Measurements from ENCODE around the gene RGS3. TPM values are rescaled to one million over a fixed set of nuclear protein-coding genes. Genes with fewer than 3 reads are reported as not detected.

The RGS3 gene
- total RNA-seq, result 100 to 1,000 TPM in 1 of 7 donors, 10 to 100 TPM in 6; 63.2 to 122 (median 84.4) TPM
- 10 to 100 TPM; 17.5 to 48.3 (median 26.5) TPM for polyA plus RNA-seq
- long read RNA-seq, donor 1, full-length matches to known transcripts, result 21 of 31 reads
- long read RNA-seq, donor 1, partial matches to known transcripts, result 10 of 31 reads
- long read RNA-seq, donor 1, other reads (novel, unspliced or antisense), result 0 of 31 reads
- long read RNA-seq, donor 2, full-length matches to known transcripts, result 17 of 17 reads
- long read RNA-seq, donor 2, partial matches to known transcripts, result 0 of 17 reads
- long read RNA-seq, donor 2, other reads (novel, unspliced or antisense), result 0 of 17 reads

- H3K27me3 ChIP-seq (replicated peaks in 1 of 7), result no peaks in the 10 kb centered on the region
- no peak within 1 kb of the TSS for H3K27ac ChIP-seq
- no peak within 1 kb of the TSS for H3K4me3 ChIP-seq
- H3K4me1 ChIP-seq, result no peaks in the 10 kb centered on the region
- peaks cover 0 to 11% (median 0%) of the 10 kb centered on the region in 8 donors for H3K9me3 ChIP-seq
- no peak for TF ChIP-seq POLR2A (IDR thresholded peaks at IDR 0.05)
- TF ChIP-seq CTCF (IDR thresholded peaks at IDR 0.05 in 8 of 11, conservative IDR thresholded peaks at IDR 0.05 in 3 of 11), result no peak
- no peak for TF ChIP-seq POLR2AphosphoS5 (IDR thresholded peaks at IDR 0.05)
- H3K36me3 ChIP-seq, result no peaks in the 10 kb centered on the region
- WGBS, 5 donors, result 83 to 89% (median 85%) methylated on average over 31 to 55 of the region's 55 CpGs
- intact Hi-C loops (cut with DNase I; ENCODE audit: low total_unique reads), result no loop called here
- DNase-seq, result no peak
Measured at GRCh38 chr9:113463418-113464285, at the start of gene RGS3. Gene RGS3 (plus strand): TSS chr9:113463727. CDS start chr9:113463803, 76 bp downstream.

- Histone ChIP-seq H3K36me3 (no peaks in the 10 kb centered on the region), H3K27me3 (replicated peaks in 1 of 7) (no peaks in the 10 kb centered on the region), H3K9me3 (no peaks in the 10 kb centered on the region), H3K4me3 (no peak overlapping the region), H3K27ac (peak overlapping the region; percentile 14 to 78 (median 70)), H3K4me1 (peaks cover 3 to 24% (median 15%) of the 10 kb centered on the region in 6 donors)
- DNase-seq, result no peak
- peak in 1 of 3 donors; percentile 26 for TF ChIP-seq POLR2AphosphoS5 (IDR thresholded peaks at IDR 0.05)
- TF ChIP-seq CTCF (IDR thresholded peaks at IDR 0.05 in 8 of 11, conservative IDR thresholded peaks at IDR 0.05 in 3 of 11), result no peak
- TF ChIP-seq POLR2A (IDR thresholded peaks at IDR 0.05), result no peak
- WGBS, 5 donors, result 32 to 48% (median 37%) methylated on average over 3 of the region's 3 CpGs
- intact Hi-C loops (cut with DNase I; ENCODE audit: low total_unique reads), result no loop called here
Measured at GRCh38 chr9:113416149-113416721, 47.3 kb upstream of the RGS3 start.

- H3K27ac ChIP-seq, result no peak overlapping the region
- H3K4me1 ChIP-seq, result peaks cover 3 to 16% (median 10%) of the 10 kb centered on the region in 6 donors
- no peak overlapping the region for H3K4me3 ChIP-seq
- intact Hi-C loops (cut with DNase I; ENCODE audit: low total_unique reads), result no loop called here
- H3K9me3 ChIP-seq, result no peaks in the 10 kb centered on the region
- TF ChIP-seq CTCF (IDR thresholded peaks at IDR 0.05 in 8 of 11, conservative IDR thresholded peaks at IDR 0.05 in 3 of 11) (no peak), POLR2A (IDR thresholded peaks at IDR 0.05) (no peak), POLR2AphosphoS5 (IDR thresholded peaks at IDR 0.05) (no peak)
- no peaks in the 10 kb centered on the region for H3K36me3 ChIP-seq
- WGBS, 5 donors, result 75 to 88% (median 83%) methylated on average over 4 of the region's 4 CpGs
- H3K27me3 ChIP-seq (replicated peaks in 1 of 7), result no peaks in the 10 kb centered on the region
- DNase-seq, result no peak
Measured at GRCh38 chr9:113417370-113417769, 46.2 kb upstream of the RGS3 start.
